HG03354 (cell line): ENCODE measurements around the gene SLC23A1.

Experiments
- ATAC-seq: cut with Tn5 transposase; IDR thresholded peaks from one replicate; pipeline ENCODE4 v1.9.1; 2021; ENCODE audit warnings: mild to moderate bottlenecking; ENCODE audit not compliant: unreplicated experiment, poor library complexity, severe bottlenecking

Gene SLC23A1

GRCh38 chr5:139340051-139340450 lies 43.0 kb downstream of the SLC23A1 start:
- ATAC-seq = no peak

DNA sequence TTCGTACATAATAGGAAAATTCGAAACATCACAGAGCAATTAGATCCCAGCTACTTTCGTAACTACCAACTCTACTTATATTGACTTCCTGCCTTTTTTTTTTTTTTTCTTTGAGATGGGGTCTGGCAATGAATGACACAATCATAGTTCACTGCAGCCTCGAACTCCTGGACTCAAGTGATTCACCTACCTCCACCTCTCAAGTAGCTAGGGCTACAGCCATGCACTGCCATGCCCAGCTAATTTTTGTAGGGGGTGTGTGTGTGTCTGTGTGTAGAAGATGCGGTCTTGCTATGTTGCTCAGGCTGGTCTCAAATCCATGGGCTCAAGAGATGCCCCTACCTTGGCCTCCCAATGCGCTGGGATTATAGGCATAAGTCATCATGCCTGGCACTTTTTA lies 47.3 kb downstream of the SLC23A1 start:
- ATAC-seq = no peak
